GM21619 (cell line): ENCODE measurements around the gene NMT2.

Experiments
- ATAC-seq: cut with Tn5 transposase; IDR thresholded peaks from one replicate; pipeline ENCODE4 v1.9.1; 2021; ENCODE audit not compliant: unreplicated experiment

Gene NMT2

DNA sequence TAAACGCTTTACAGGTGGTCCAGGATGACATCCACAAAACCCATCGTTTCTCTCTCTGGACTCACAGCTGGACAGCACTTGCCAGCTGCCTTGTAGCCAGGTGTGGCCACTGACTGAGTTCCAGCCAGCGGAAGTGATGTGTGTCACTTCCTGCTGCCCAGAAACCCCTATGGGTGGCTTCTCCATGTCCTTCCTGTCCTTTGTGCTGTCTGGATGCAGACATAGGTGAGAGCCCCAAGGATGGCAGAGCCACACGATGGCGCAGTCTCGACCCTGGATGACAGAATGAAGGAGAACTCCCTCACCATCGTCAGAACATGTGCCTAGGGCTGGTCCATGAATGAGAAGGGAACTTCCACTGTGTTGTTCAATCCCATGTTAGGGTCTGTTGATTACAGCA is 22.1 kb downstream of the NMT2 start:
- ATAC-seq = no peak

- no peak for ATAC-seq
Measured at GRCh38 chr10:15144788-15145187, 23.7 kb downstream of the NMT2 start.

- peak; percentile 98 for ATAC-seq
Measured at GRCh38 chr10:15141136-15142054, 27.1 kb downstream of the NMT2 start.

DNA sequence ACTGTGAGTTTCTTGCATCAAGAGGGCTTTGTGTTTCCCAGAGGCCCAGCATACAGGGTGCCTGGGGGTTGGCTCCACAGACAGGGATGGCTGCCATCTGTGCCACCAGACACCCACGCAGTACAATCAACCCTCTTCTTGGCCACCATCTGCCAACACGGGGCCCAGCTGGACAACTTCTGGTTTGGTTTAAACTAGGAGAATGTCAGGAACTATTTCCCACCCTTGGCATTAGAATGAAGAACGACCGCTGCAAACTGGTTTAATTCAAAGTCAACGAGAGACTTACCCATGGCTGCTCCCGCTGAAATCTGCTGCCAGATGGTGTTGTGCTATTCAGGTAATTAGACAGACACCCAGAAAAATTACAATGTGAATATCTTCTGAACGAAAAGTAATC is 27.8 kb downstream of the NMT2 start:
- ATAC-seq = no peak

GRCh38 chr10:15137636-15138035 is 30.9 kb downstream of the NMT2 start:
- ATAC-seq = no peak

DNA sequence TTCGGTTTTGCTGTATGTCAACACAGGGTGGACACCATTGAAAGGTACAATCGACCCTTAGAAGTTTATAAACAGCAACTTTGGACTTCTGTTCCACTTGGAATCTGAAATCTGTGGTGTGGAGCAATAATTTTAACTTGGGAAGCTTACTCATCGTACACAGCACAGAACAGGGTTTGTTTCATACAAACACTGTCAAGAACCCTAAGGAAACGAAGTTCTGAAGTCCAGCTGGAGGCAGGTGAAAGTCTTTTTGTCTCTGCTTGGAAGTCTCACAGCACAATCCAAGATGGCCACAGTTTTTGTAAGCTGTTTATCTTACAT is 31.5 kb downstream of the NMT2 start:
- ATAC-seq = no peak

DNA sequence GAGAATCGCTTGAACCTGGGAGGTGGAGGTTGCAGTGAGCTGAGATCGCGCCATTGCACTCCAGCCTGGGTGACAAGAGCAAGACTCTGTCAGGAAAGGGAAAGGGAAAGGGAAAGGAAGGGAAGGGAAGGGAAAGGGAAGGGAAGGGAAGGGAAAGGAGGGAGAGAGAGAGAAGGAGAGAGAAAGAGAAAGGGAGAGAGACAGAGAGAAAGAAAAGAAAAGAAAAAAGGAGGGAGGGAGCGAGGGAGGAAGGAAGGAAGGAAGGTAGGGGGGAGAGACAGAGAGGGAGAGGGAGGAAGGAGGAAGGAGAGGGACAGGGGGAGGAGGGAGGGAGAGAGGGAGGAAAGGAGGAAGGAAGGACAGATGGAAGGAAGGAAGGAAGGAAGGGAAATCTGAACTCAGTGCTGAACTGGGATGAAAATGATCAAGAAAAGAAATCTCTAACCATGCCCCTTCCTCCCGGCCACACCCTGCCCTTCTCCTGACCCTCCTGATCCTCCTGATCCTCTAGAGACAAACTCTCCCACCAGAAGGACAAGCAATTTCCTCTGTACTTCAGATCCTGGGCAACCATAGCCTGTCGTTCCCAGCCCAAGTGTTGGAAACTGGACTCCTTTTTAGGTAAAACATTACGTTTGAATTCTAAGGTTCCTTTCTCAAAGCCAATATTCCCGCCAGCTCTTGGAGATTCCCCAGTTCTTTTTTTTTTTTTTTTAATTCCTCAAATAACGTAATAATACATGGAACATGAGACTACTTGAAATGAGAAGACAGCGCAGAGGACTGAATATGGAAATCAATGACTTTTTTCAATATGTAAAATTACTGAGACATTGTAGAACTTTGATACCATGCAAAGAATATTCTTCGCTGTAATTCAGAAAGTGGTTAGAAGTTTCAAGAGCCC is 32.1 kb downstream of the NMT2 start:
- no peak for ATAC-seq

DNA sequence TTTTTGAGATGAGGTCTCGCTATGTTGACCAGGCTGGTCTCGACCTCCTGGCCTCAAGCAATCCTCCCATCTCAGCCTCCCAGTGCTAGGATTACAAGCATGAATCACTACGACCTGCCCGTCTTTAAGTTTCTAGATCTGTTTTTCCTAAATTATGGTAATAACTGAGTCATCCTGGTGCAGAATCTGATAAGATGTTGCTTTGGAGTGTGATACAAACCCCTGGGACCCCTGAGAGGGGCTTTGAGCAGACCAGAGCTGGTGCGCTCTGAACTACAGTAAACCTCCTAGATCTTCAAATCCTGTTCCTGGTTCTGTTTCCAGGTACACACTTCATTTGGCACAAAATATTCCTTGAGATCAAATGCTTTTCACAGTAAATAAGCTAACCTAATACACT is 37.2 kb downstream of the NMT2 start:
- no peak for ATAC-seq

GRCh38 chr10:15124908-15125307 is 43.6 kb downstream of the NMT2 start:
- ATAC-seq = no peak

- ATAC-seq = no peak
Measured at GRCh38 chr10:15124190-15124589, 44.3 kb downstream of the NMT2 start.

- ATAC-seq = no peak
Measured at GRCh38 chr10:15123749-15124184, 44.7 kb downstream of the NMT2 start.

DNA sequence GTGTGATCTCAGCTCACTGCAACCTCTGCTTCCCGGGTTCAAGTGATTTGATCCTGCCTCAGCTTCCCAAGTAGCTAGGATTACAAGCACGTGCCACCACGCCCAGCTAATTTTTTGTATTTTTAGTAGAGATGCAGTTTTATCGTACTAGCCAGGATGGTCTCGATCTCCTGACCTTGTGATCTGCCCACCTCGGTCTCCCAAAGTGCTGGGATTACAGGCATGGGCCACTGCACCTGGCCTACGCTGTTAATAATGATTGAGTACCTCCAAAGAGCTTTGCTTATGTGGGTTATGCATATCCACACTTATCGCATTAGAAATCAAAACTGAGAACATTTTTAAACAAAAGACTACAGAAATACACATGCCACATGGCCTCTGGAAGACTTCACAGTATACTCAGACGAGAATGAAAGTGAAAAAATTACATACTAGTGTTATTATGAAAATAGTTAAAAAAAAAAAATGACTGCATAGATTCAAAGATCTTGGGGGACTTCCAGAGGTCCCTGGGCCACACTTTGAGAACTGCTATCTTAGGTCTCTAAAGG is 45.9 kb downstream of the NMT2 start:
- peak; percentile 95 for ATAC-seq

GRCh38 chr10:15121707-15122106 is 46.8 kb downstream of the NMT2 start:
- ATAC-seq = no peak

GRCh38 chr10:15120523-15120922 is 48.0 kb downstream of the NMT2 start:
- ATAC-seq = no peak

DNA sequence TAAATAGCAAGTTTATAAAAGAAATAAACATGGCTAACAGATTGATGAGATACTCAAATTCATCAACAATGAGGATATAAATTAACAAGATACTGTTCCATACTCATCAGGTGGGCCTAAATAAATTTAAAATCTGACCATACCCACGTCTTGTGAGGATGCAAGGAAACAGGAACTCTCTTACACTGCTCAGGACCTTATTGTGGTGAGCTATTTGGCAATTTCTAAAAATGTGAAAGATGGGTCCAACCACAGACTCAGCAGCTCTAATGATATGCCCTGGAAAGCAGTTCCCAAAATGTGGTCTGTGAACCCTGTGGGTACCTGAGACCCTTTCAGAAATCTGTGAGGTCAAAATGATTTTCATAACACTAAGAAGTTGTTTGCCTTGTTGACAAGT is 49.9 kb downstream of the NMT2 start:
- ATAC-seq = no peak

- ATAC-seq = no peak
Measured at GRCh38 chr10:15116225-15116624, 52.3 kb downstream of the NMT2 start.

GRCh38 chr10:15113766-15114165 is 54.7 kb downstream of the NMT2 start:
- ATAC-seq = no peak

- no peak for ATAC-seq
Measured at GRCh38 chr10:15112657-15113056, 55.8 kb downstream of the NMT2 start.

- peak; percentile 89 for ATAC-seq
Measured at GRCh38 chr10:15106352-15107013, 62.0 kb downstream of the NMT2 start.

DNA sequence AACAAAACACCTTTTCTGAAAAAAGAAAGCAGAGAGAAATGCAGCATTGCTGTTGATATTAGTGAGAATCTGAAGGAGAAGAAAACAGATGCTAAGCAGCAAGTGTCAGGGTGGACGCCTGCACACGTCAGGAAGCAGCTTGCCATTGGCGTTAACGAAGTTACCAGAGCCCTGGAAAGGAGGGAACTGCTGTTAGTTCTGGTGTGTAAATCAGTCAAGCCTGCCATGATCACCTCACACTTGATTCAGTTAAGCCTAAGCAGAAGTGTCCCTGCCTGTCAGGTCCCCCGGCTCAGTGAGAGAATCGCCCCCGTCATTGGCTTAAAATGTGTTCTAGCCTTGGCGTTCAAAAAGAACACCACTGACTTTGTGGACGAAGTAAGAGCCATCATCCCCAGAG is 65.0 kb downstream of the NMT2 start:
- no peak for ATAC-seq

DNA sequence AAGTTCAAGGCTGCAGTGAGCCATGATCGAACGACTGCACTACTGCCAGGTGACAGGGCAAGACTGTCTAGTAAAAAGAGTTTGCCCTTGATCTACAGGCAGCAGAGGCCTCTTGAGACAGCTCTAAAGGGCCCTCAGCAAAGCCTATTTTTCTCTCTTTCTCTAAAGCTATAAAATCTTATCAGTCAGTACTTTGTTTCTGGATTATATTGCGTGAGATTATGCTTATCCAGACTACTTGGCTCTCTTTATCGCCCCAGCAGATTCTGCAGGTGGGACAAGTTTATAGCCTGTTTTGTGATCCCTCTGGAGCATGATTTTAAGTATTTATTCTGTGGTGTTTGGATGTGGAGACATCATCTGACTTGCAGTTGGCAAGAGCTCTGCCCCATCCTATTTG is 68.6 kb downstream of the NMT2 start:
- no peak for ATAC-seq
